Loucy (cell line): Measurements from ENCODE around the gene LRTM1.

Experiments used
- H2AFZ ChIP-seq: fragments of 200-600 bp; sonication (generic); 2 replicates; pipeline ENCODE4 v1.6.0; 2016; ENCODE audit warnings: antibody characterized with exemption, mild to moderate bottlenecking, low read length, moderate library complexity
- H3F3A ChIP-seq: fragments of 200-600 bp; 2 replicates; pipeline ENCODE4 v1.6.0; 2016; ENCODE audit warnings: antibody characterized with exemption, low read depth, mild to moderate bottlenecking
- H3K27me3 ChIP-seq: fragments of 200-600 bp; sonication (generic); 2 replicates; pipeline ENCODE4 v1.6.1; 2014; ENCODE audit warnings: low read length, mild to moderate bottlenecking; ENCODE audit not compliant: insufficient read depth, poor library complexity, severe bottlenecking
- H3K36me3 ChIP-seq: fragments of 200-600 bp; sonication (generic); 2 replicates; pipeline ENCODE4 v1.6.1; 2016; ENCODE audit warnings: low read length; ENCODE audit not compliant: insufficient read depth
- H3K4me1 ChIP-seq: fragments of 200-600 bp; sonication (generic); 2 replicates; pipeline ENCODE4 v1.5.1; 2014; ENCODE audit warnings: low read length, mild to moderate bottlenecking; ENCODE audit not compliant: insufficient read depth, poor library complexity, severe bottlenecking
- H3K4me2 ChIP-seq: fragments of 200-600 bp; sonication (generic); 2 replicates; pipeline ENCODE4 v1.6.0; 2014; ENCODE audit warnings: antibody characterized with exemption, low read length, low read depth, mild to moderate bottlenecking; ENCODE audit not compliant: poor library complexity, severe bottlenecking
- H3K4me3 ChIP-seq: fragments of 200-600 bp; sonication (generic); 2 replicates; pipeline ENCODE4 v1.5.1; 2014; ENCODE audit warnings: low read length, mild to moderate bottlenecking, mixed read lengths; ENCODE audit not compliant: poor library complexity, severe bottlenecking
- H3K79me2 ChIP-seq: fragments of 200-600 bp; sonication (generic); 2 replicates; pipeline ENCODE4 v1.6.1; 2014; ENCODE audit warnings: low read length; ENCODE audit not compliant: insufficient read depth
- H3K9ac ChIP-seq: fragments of 200-600 bp; sonication (generic); 2 replicates; pipeline ENCODE4 v1.6.0; 2014; ENCODE audit warnings: mild to moderate bottlenecking, low read depth, low read length, moderate library complexity; ENCODE audit not compliant: poor library complexity, severe bottlenecking
- H3K9me2 ChIP-seq: fragments of 200-600 bp; sonication (generic); replicated peaks from 2 replicates; pipeline ENCODE4 v1.6.1; 2016; ENCODE audit warnings: low read depth, low read length, mixed read lengths
- H3K9me3 ChIP-seq: fragments of 200-600 bp; sonication (generic); 2 replicates; pipeline ENCODE4 v1.6.1; 2014; ENCODE audit warnings: mild to moderate bottlenecking, antibody characterized with exemption, low read length, low read depth; ENCODE audit not compliant: insufficient read depth
- H4K20me1 ChIP-seq: fragments of 200-600 bp; sonication (generic); 2 replicates; pipeline ENCODE4 v1.6.0; 2014; ENCODE audit warnings: antibody characterized with exemption, low read length, mild to moderate bottlenecking; ENCODE audit not compliant: insufficient read depth, poor library complexity, severe bottlenecking
- CTCF ChIP-seq: fragments of 200-600 bp; sonication (generic); conservative IDR thresholded peaks from 2 replicates; pipeline ENCODE4 v1.5.1; 2014; ENCODE audit warnings: mild to moderate bottlenecking, antibody characterized with exemption, low read length
- EZH2phosphoT487 ChIP-seq: fragments of 200-600 bp; IDR thresholded peaks from 2 replicates; pipeline ENCODE4 v1.6.1; 2018; ENCODE audit warnings: antibody characterized with exemption, mild to moderate bottlenecking, moderate library complexity, borderline replicate concordance

Gene LRTM1

GRCh38 chr3:54969652-54970051 lies 41.8 kb upstream of the LRTM1 start:
- Histone ChIP-seq H4K20me1 (no peaks in the 10 kb centered on the region), H3K9me2 (no peaks in the 10 kb centered on the region), H3K9ac (no peak overlapping the region), H2AFZ (no peak overlapping the region), H3F3A (no peaks in the 10 kb centered on the region), H3K27me3 (no peaks in the 10 kb centered on the region), H3K36me3 (no peaks in the 10 kb centered on the region), H3K4me3 (no peak overlapping the region), H3K9me3 (no peaks in the 10 kb centered on the region), H3K79me2 (no peaks in the 10 kb centered on the region), H3K4me2 (no peak overlapping the region), H3K4me1 (peaks cover 3% of the 10 kb centered on the region)
- TF ChIP-seq CTCF: no peak
- no peak for TF ChIP-seq EZH2phosphoT487

GRCh38 chr3:54968546-54969172 lies 40.8 kb upstream of the LRTM1 start:
- TF ChIP-seq CTCF (no peak), EZH2phosphoT487 (no peak)
- no peaks in the 10 kb centered on the region for H3K79me2 ChIP-seq
- H3K4me3 ChIP-seq: no peak overlapping the region
- no peaks in the 10 kb centered on the region for H3K9me3 ChIP-seq
- H3K4me1 ChIP-seq: peaks cover 3% of the 10 kb centered on the region
- no peak overlapping the region for H3K4me2 ChIP-seq
- H3F3A ChIP-seq: no peaks in the 10 kb centered on the region
- H3K36me3 ChIP-seq: no peaks in the 10 kb centered on the region
- H4K20me1 ChIP-seq: no peaks in the 10 kb centered on the region
- H3K9ac ChIP-seq: no peak overlapping the region
- H3K9me2 ChIP-seq: no peaks in the 10 kb centered on the region
- no peak overlapping the region for H2AFZ ChIP-seq
- no peaks in the 10 kb centered on the region for H3K27me3 ChIP-seq

GRCh38 chr3:54967731-54968161 lies 39.9 kb upstream of the LRTM1 start:
- H4K20me1 ChIP-seq: no peaks in the 10 kb centered on the region
- TF ChIP-seq CTCF: no peak
- TF ChIP-seq EZH2phosphoT487: no peak
- no peak overlapping the region for H3K4me3 ChIP-seq

More at GRCh38 chr3:54967731-54968161, 39.9 kb upstream of the LRTM1 start:
- Histone ChIP-seq H3K9ac (no peak overlapping the region), H2AFZ (no peak overlapping the region), H3K36me3 (no peaks in the 10 kb centered on the region), H3K4me1 (peaks cover 3% of the 10 kb centered on the region), H3K4me2 (no peak overlapping the region), H3K9me2 (no peaks in the 10 kb centered on the region), H3K9me3 (no peaks in the 10 kb centered on the region), H3K79me2 (no peaks in the 10 kb centered on the region), H3K27me3 (no peaks in the 10 kb centered on the region), H3F3A (no peaks in the 10 kb centered on the region)
